Chondrocyte (in vitro differentiated cells): Measurements from ENCODE around the gene TSPAN12. TPM values are rescaled to one million over a fixed set of nuclear protein-coding genes. Genes with fewer than 3 reads are reported as not detected.

Source experiments
- DNase-seq: peaks from one replicate; pipeline ENCODE4 v3.0.0; 2021; ENCODE audit warnings: mixed read lengths, low spot score
- H3K27ac Mint-ChIP-seq: one replicate; pipeline ENCODE4 v1.8.0; 2021; ENCODE audit warnings: mild to moderate bottlenecking, moderate library complexity, mixed read lengths; ENCODE audit not compliant: unreplicated experiment
- H3K27me3 Mint-ChIP-seq: 2 replicates; pipeline ENCODE4 v1.8.0; 2021; ENCODE audit warnings: low read depth, mixed read lengths
- H3K36me3 Mint-ChIP-seq: 2 replicates; pipeline ENCODE4 v1.8.0; 2021; ENCODE audit warnings: low read depth, mixed read lengths
- H3K4me1 Mint-ChIP-seq: 2 replicates; pipeline ENCODE4 v1.8.0; 2021; ENCODE audit warnings: low read depth, mild to moderate bottlenecking, mixed read lengths
- H3K4me3 Mint-ChIP-seq: one replicate; pipeline ENCODE4 v1.8.0; 2021; ENCODE audit warnings: mild to moderate bottlenecking, moderate library complexity, mixed read lengths; ENCODE audit not compliant: unreplicated experiment
- H3K9me3 Mint-ChIP-seq: 2 replicates; pipeline ENCODE4 v1.8.0; 2021; ENCODE audit warnings: low read depth, mixed read lengths
- total RNA-seq: library from RNA; stranded (reverse); gene quantifications from 3 replicates; pipeline ENCODE4 v1.2.1, GENCODE V29; 2021
- TF ChIP-seq, protein P1 (sequence below): fragments of 200-600 bp; sonication (generic); IDR thresholded peaks from 2 replicates; pipeline ENCODE4 v1.5.0; 2021; ENCODE audit warnings: antibody characterized with exemption, mild to moderate bottlenecking, moderate library complexity

TSPAN12 gene
- total RNA-seq, 1 donor from 2014 or later: 7.8 TPM

DNA sequence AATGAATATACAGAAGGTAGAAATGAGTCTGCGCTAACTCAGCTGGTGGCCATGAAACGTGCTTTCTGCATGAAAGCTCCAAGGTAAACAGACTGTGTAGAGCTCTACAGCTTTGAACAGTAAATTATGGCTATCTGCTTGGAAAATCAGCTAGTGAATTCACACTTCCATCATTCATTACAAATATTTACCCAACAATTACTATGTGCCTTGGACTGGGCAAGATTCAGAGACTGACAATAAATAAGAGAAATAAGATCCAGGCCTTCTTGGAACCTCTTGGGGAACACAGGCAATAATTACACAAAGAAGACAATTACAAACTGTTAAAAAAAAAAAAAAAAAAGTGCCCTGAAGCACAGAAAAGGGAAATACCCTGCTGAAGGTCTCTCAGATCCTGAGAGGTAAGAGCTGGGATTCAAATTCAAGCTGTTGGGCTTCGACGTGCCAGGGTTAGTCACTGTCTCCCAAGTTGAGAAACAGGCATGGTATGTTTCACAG, 15.8 kb downstream of the TSPAN12 start:
- peaks cover 4% of the 10 kb centered on the region for H3K36me3 Mint-ChIP-seq
- no peak for DNase-seq
- H3K4me1 Mint-ChIP-seq: no peaks in the 10 kb centered on the region
- TF ChIP-seq, protein P1, sequence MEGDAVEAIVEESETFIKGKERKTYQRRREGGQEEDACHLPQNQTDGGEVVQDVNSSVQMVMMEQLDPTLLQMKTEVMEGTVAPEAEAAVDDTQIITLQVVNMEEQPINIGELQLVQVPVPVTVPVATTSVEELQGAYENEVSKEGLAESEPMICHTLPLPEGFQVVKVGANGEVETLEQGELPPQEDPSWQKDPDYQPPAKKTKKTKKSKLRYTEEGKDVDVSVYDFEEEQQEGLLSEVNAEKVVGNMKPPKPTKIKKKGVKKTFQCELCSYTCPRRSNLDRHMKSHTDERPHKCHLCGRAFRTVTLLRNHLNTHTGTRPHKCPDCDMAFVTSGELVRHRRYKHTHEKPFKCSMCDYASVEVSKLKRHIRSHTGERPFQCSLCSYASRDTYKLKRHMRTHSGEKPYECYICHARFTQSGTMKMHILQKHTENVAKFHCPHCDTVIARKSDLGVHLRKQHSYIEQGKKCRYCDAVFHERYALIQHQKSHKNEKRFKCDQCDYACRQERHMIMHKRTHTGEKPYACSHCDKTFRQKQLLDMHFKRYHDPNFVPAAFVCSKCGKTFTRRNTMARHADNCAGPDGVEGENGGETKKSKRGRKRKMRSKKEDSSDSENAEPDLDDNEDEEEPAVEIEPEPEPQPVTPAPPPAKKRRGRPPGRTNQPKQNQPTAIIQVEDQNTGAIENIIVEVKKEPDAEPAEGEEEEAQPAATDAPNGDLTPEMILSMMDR: no peak
- no peak overlapping the region for H3K27ac Mint-ChIP-seq
- no peaks in the 10 kb centered on the region for H3K9me3 Mint-ChIP-seq
- no peaks in the 10 kb centered on the region for H3K27me3 Mint-ChIP-seq
- no peak overlapping the region for H3K4me3 Mint-ChIP-seq

DNA sequence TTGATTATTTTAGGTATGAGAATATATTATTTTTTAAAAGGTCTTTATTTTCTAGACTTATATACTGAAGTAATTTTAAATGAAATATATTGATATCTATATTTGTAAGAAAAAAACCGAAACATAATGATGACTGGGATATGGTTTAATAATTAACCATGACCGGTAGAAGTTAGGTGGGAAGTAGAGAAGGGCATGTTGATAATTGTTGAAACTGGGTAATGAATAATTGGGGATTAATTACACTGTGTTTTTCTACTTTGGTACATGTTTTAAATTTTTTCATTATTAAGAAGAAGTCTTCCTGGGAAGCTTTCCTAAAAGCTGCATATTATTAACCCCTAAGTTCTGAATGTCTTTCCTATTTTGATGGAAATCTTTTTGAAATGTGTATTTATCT, 16.3 kb downstream of the TSPAN12 start:
- Mint-ChIP-seq H3K27me3 (no peaks in the 10 kb centered on the region), H3K36me3 (peaks cover 4% of the 10 kb centered on the region), H3K4me1 (no peaks in the 10 kb centered on the region), H3K27ac (no peak overlapping the region), H3K9me3 (no peaks in the 10 kb centered on the region), H3K4me3 (no peak overlapping the region)
- TF ChIP-seq, protein P1: no peak
- DNase-seq: no peak

DNA sequence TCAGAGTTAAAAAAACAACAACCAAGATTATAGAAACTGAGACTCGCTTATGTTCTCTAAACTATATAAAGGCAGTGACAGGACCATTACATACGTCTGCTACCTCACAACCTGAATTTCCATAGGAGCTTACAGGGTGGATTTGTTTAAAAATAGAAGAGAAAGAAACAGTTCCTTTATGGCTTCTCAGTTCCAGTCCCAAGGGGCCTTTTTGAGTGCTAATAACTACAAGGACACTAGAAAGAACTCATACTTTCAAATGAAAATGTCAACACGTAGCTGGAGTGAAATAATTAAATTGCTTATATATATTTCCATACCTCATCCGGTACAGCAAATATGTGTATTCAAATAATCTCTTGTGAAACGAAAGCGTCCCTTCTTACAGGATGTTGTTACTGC, 19.7 kb downstream of the TSPAN12 start:
- TF ChIP-seq, protein P1: no peak
- Mint-ChIP-seq H3K27me3 (no peaks in the 10 kb centered on the region), H3K4me3 (no peak overlapping the region), H3K27ac (no peak overlapping the region), H3K4me1 (no peaks in the 10 kb centered on the region), H3K36me3 (peaks cover 10% of the 10 kb centered on the region), H3K9me3 (no peaks in the 10 kb centered on the region)
- no peak for DNase-seq

DNA sequence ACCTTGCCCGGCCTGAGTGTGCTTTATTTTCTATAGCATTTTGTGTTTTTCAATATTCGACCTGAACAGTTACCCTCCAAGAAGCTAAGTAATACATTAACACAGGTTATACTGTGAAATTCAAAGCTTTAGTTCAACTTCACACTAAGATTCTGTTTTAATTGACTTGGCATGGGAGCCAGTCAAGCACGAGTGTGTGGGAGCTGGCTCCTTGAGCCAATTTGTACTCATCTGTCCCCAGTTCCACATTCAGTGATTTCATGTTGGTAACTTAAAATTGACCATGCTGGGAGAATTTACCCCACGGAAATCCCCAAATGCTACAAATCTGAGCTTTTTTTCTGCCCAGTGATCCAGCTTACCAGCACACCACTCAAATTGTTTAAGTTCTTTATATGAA, 20.3 kb downstream of the TSPAN12 start:
- Mint-ChIP-seq H3K9me3 (no peaks in the 10 kb centered on the region), H3K36me3 (peaks cover 10% of the 10 kb centered on the region), H3K27me3 (no peaks in the 10 kb centered on the region), H3K4me1 (no peaks in the 10 kb centered on the region), H3K4me3 (no peak overlapping the region), H3K27ac (no peak overlapping the region)
- DNase-seq: no peak
- TF ChIP-seq, protein P1: no peak

DNA sequence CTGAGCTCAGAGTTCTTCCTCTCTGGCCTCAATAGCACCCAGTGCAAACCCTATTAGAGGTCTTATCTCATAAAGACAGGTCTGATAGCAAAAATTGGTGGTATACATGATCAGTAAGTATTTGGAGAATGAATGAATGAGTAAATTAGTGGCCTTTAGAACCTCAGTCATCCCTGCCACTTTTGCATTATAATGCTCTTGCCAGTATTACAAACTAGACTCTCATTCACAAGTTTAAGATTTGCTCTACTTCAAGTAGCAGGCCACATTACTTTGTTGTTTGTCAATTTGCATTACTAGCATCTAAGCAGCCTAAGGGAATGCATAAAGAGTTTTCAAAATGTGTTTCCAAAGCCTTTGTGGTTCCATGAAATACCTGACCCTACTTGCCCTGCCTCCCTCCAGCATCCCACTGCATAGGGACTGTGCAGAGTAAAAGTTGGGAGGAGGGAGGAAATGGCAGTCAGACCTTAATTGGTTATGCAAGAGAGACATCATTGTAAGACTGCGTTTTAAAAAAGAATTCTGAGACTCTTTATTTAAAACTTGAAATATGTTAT, 21.3 kb downstream of the TSPAN12 start:
- Mint-ChIP-seq H3K9me3 (no peaks in the 10 kb centered on the region), H3K27me3 (no peaks in the 10 kb centered on the region), H3K27ac (no peak overlapping the region), H3K36me3 (peaks cover 10% of the 10 kb centered on the region), H3K4me3 (no peak overlapping the region), H3K4me1 (no peaks in the 10 kb centered on the region)
- TF ChIP-seq, protein P1: no peak
- no peak for DNase-seq
